SU-DHL-6 (cell line): Measurements from ENCODE around the gene PLA2G4A.

Experiments used
- H2AFZ ChIP-seq: fragments of 200-600 bp; sonication (generic); 2 replicates; pipeline ENCODE4 v1.6.1; 2014; ENCODE audit warnings: low read depth, mild to moderate bottlenecking, moderate library complexity, mixed read lengths, antibody characterized with exemption, low read length; ENCODE audit not compliant: severe bottlenecking
- H3F3A ChIP-seq: fragments of 200-600 bp; shearing (Covaris generic); 2 replicates; pipeline ENCODE4 v1.6.0; 2016; ENCODE audit warnings: antibody characterized with exemption, mild to moderate bottlenecking; ENCODE audit not compliant: insufficient read depth
- H3K27ac ChIP-seq: fragments of 200-600 bp; sonication (generic); 2 replicates; pipeline ENCODE4 v1.5.1; 2016; ENCODE audit warnings: low read depth, mild to moderate bottlenecking, low read length, moderate library complexity, mixed read lengths
- H3K27me3 ChIP-seq: fragments of 200-600 bp; sonication (generic), shearing (Covaris generic); 2 replicates; pipeline ENCODE4 v1.6.0; 2014; ENCODE audit warnings: mild to moderate bottlenecking, low read length
- H3K36me3 ChIP-seq: fragments of 200-600 bp; sonication (generic); 2 replicates; pipeline ENCODE4 v1.6.1; 2014; ENCODE audit warnings: mild to moderate bottlenecking, low read length, mixed read lengths
- H3K4me2 ChIP-seq: fragments of 300-600, 200-600 bp; shearing (Covaris generic), sonication (generic); 2 replicates; pipeline ENCODE4 v1.6.0; 2014; ENCODE audit warnings: low read length, low read depth, mild to moderate bottlenecking; ENCODE audit not compliant: poor library complexity, severe bottlenecking
- H3K4me3 ChIP-seq: fragments of 200-600 bp; sonication (generic); 2 replicates; pipeline ENCODE4 v1.5.1; 2014; ENCODE audit warnings: antibody characterized with exemption, low read length, mild to moderate bottlenecking, mixed read lengths; ENCODE audit not compliant: insufficient read depth, poor library complexity, severe bottlenecking
- H3K79me2 ChIP-seq: fragments of 200-600 bp; sonication (generic); 2 replicates; pipeline ENCODE4 v1.6.1; 2014; ENCODE audit warnings: mild to moderate bottlenecking, low read length, moderate library complexity; ENCODE audit not compliant: insufficient read depth
- H3K9ac ChIP-seq: fragments of 200-600 bp; sonication (generic); 2 replicates; pipeline ENCODE4 v1.7.0; 2014; ENCODE audit warnings: mild to moderate bottlenecking, low read length
- H3K9me2 ChIP-seq: fragments of 200-600 bp; sonication (generic); replicated peaks from 2 replicates; pipeline ENCODE4 v1.6.1; 2014; ENCODE audit warnings: low read length; ENCODE audit not compliant: insufficient read depth
- H3K9me3 ChIP-seq: fragments of 200-600 bp; sonication (generic); 2 replicates; pipeline ENCODE4 v1.6.1; 2014; ENCODE audit warnings: low read length, mixed read lengths; ENCODE audit not compliant: insufficient read depth
- H4K20me1 ChIP-seq: fragments of 200-600 bp; sonication (generic); 2 replicates; pipeline ENCODE4 v1.6.1; 2014; ENCODE audit warnings: low read depth, mild to moderate bottlenecking, antibody characterized with exemption, low read length, moderate library complexity, mixed read lengths
- CTCF ChIP-seq: fragments of 200-600 bp; sonication (generic); IDR thresholded peaks from one replicate; pipeline ENCODE4 v1.5.1; 2017; ENCODE audit warnings: antibody characterized with exemption, mild to moderate bottlenecking, low read length, moderate library complexity; ENCODE audit not compliant: insufficient read depth, poor library complexity, severe bottlenecking
- EZH2phosphoT487 ChIP-seq: fragments of 200-600 bp; sonication (generic), shearing (Covaris generic); conservative IDR thresholded peaks from 2 replicates; pipeline ENCODE4 v1.6.1; 2018; ENCODE audit warnings: mild to moderate bottlenecking, antibody characterized with exemption, low read length, moderate library complexity, mixed read lengths

Gene PLA2G4A

GRCh38 chr1:186843931-186844330 lies 15.2 kb downstream of the PLA2G4A start:
- Histone ChIP-seq H3K9ac (no peak overlapping the region), H3K79me2 (no peaks in the 10 kb centered on the region), H2AFZ (no peak overlapping the region), H3K27me3 (no peaks in the 10 kb centered on the region), H3K9me2 (no peaks in the 10 kb centered on the region), H3K4me3 (no peak overlapping the region), H3K4me2 (no peak overlapping the region), H3K9me3 (no peaks in the 10 kb centered on the region), H4K20me1 (no peaks in the 10 kb centered on the region), H3K36me3 (no peaks in the 10 kb centered on the region), H3F3A (no peaks in the 10 kb centered on the region), H3K27ac (no peak overlapping the region)
- TF ChIP-seq EZH2phosphoT487 (no peak), CTCF (no peak)

GRCh38 chr1:186845576-186846210 lies 16.9 kb downstream of the PLA2G4A start:
- Histone ChIP-seq H2AFZ (no peak overlapping the region), H3K9me2 (no peaks in the 10 kb centered on the region), H3K4me2 (no peak overlapping the region), H3K9me3 (no peaks in the 10 kb centered on the region), H3F3A (no peaks in the 10 kb centered on the region), H3K36me3 (no peaks in the 10 kb centered on the region), H3K79me2 (no peaks in the 10 kb centered on the region), H3K27ac (no peak overlapping the region), H3K9ac (no peak overlapping the region), H3K4me3 (no peak overlapping the region), H3K27me3 (no peaks in the 10 kb centered on the region), H4K20me1 (no peaks in the 10 kb centered on the region)
- no peak for TF ChIP-seq CTCF
- TF ChIP-seq EZH2phosphoT487, result no peak

GRCh38 chr1:186848509-186849130 lies 19.9 kb downstream of the PLA2G4A start:
- no peaks in the 10 kb centered on the region for H3K9me3 ChIP-seq
- no peaks in the 10 kb centered on the region for H3K79me2 ChIP-seq
- no peak overlapping the region for H3K4me2 ChIP-seq
- TF ChIP-seq EZH2phosphoT487, result no peak
- TF ChIP-seq CTCF, result no peak
- no peaks in the 10 kb centered on the region for H3F3A ChIP-seq
- no peak overlapping the region for H3K27ac ChIP-seq
- H3K9ac ChIP-seq, result no peak overlapping the region
- H3K27me3 ChIP-seq, result no peaks in the 10 kb centered on the region
- H3K4me3 ChIP-seq, result no peak overlapping the region
- no peaks in the 10 kb centered on the region for H4K20me1 ChIP-seq
- H3K36me3 ChIP-seq, result no peaks in the 10 kb centered on the region
- no peaks in the 10 kb centered on the region for H3K9me2 ChIP-seq
- no peak overlapping the region for H2AFZ ChIP-seq
